HepG2 (cell line): ENCODE results near the gene MED25. TPM values are rescaled to one million over a fixed set of nuclear protein-coding genes. Genes with fewer than 3 reads are reported as not detected.

Experiments
- HCFC1 ChIP-seq: fragments of 150-350 bp; IDR thresholded peaks from 2 replicates; pipeline ENCODE4 v1.6.1; 2014; ENCODE audit warnings: low read depth, low read length
- HES4 ChIP-seq: sonication (generic); formaldehyde crosslinking; IDR thresholded peaks from 2 replicates; pipeline ENCODE4 v1.9.0; 2021; ENCODE audit warnings: mild to moderate bottlenecking, missing genetic modification reagents, borderline replicate concordance
- IKZF1 ChIP-seq: fragments of 450-650 bp; IDR thresholded peaks from 2 replicates; pipeline ENCODE4 v1.7.1; 2016
- PHF8 ChIP-seq: sonication (generic); formaldehyde crosslinking; IDR thresholded peaks from 2 replicates; pipeline ENCODE4 v1.5.0; 2020; ENCODE audit warnings: missing genetic modification reagents
- RAD21 ChIP-seq: fragments of 450-650 bp; formaldehyde crosslinking; IDR thresholded peaks from 2 replicates; pipeline ENCODE4 v1.5.0; 2020; ENCODE audit warnings: mild to moderate bottlenecking
- SIX4 ChIP-seq: sonication (generic); formaldehyde crosslinking; IDR thresholded peaks from 2 replicates; pipeline ENCODE4 v1.4.0; 2020; ENCODE audit warnings: missing genetic modification reagents
- ZBTB10 ChIP-seq: sonication (generic); formaldehyde crosslinking; IDR thresholded peaks from 2 replicates; pipeline ENCODE4 v1.4.0; 2020; ENCODE audit warnings: missing genetic modification reagents, borderline replicate concordance
- ZBTB20 ChIP-seq: sonication (generic); formaldehyde crosslinking; IDR thresholded peaks from 2 replicates; pipeline ENCODE4 v1.8.1; 2023; ENCODE audit warnings: missing genetic modification reagents, low read depth, mild to moderate bottlenecking, borderline replicate concordance
- ZBTB42 ChIP-seq: sonication (generic); formaldehyde crosslinking; IDR thresholded peaks from 2 replicates; pipeline ENCODE4 v1.5.0; 2020; ENCODE audit warnings: mild to moderate bottlenecking, missing genetic modification reagents
- ZGPAT ChIP-seq: IDR thresholded peaks from 2 replicates; pipeline ENCODE4 v1.6.1; 2016; ENCODE audit warnings: mild to moderate bottlenecking
- ZMYM4 ChIP-seq: sonication (generic); formaldehyde crosslinking; IDR thresholded peaks from 2 replicates; pipeline ENCODE4 v1.8.1; 2023; ENCODE audit warnings: mild to moderate bottlenecking, missing genetic modification reagents
- ZNF577 ChIP-seq: sonication (generic); formaldehyde crosslinking; IDR thresholded peaks from 2 replicates; pipeline ENCODE4 v1.4.0; 2020; ENCODE audit warnings: mild to moderate bottlenecking, low read depth, missing genetic modification reagents, borderline replicate concordance
- polyA plus RNA-seq, 8 experiments: library from polyadenylated mRNA; depleted of rRNA in 3 of 8; stranded (reverse) in 7 of 8; unstranded in 1 of 8; fragments of >200 nt; fragmentation: Illumina TruSeq in 4 of 8; extraction: Trizol in 4 of 8; gene quantifications; 2 replicates each; pipeline versions ENCODE4 v1.2.1 to v1.2.3, GENCODE V29; 2011 to 2016; ENCODE audit warnings: low read depth in 4 of 8, missing spikeins in 1 of 8, mixed read lengths in 1 of 8; ENCODE audit not compliant: insufficient read depth in 1 of 8
- total RNA-seq, 5 experiments: library from RNA; depleted of rRNA; stranded (reverse); fragments of >200 nt; fragmentation: Illumina TruSeq; extraction: Trizol; gene quantifications; 2 replicates each; pipeline ENCODE4 v1.2.3, GENCODE V29; 2016; ENCODE audit warnings: low read depth in 1 of 5
- TF ChIP-seq, protein P1 (sequence below): sonication (generic); formaldehyde crosslinking; IDR thresholded peaks from 2 replicates; pipeline ENCODE4 v1.5.0; 2020; ENCODE audit warnings: missing genetic modification reagents
- TF ChIP-seq, protein P2 (sequence below): sonication (generic); formaldehyde crosslinking; IDR thresholded peaks from 2 replicates; pipeline ENCODE4 v1.5.0; 2020; ENCODE audit warnings: missing genetic modification reagents
- TF ChIP-seq, protein P3 (sequence below), 2 experiments: sonication (generic) in 1 of 2; formaldehyde crosslinking in 1 of 2; IDR thresholded peaks; 2 replicates each; pipeline versions ENCODE4 v1.6.1 to v1.9.0; 2014 to 2022; ENCODE audit warnings: antibody characterized with exemption in 1 of 2, borderline replicate concordance in 1 of 2, inconsistent platforms in 1 of 2, low read depth in 1 of 2, missing genetic modification reagents in 1 of 2

MED25 gene
- total and polyA plus RNA-seq, 2 of the 13 experiments (the other 11 are each of a cell fraction or from before 2014, with no cell fraction given) = 11.1 to 15.1 TPM

- TF ChIP-seq, protein P1, sequence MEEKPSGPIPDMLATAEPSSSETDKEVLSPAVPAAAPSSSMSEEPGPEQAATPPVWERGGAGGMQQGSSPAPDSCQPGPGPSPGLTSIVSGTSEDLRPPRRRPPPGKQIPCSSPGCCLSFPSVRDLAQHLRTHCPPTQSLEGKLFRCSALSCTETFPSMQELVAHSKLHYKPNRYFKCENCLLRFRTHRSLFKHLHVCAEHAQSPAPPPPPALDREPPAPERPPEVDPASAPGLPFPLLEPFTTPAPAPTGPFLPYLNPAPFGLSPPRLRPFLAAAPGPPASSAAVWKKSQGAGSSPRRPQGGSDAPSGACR (CRISPR knock-in tag) = peak; percentile 88; the same call in 1 of the 2 replicates
- TF ChIP-seq HCFC1 = no peak
- TF ChIP-seq SIX4 (CRISPR knock-in tag) = no peak
- TF ChIP-seq ZMYM4 (CRISPR knock-in tag) = no peak; the same call in 1 of the 2 replicates
- no peak for TF ChIP-seq ZBTB10 (CRISPR knock-in tag)
- no peak for TF ChIP-seq ZGPAT
- TF ChIP-seq PHF8 (CRISPR knock-in tag) = peak; percentile 56
- TF ChIP-seq ZBTB42 (CRISPR knock-in tag) = peak; percentile 21; the same call in 1 of the 2 replicates
- TF ChIP-seq RAD21 (CRISPR knock-in tag) = peak; percentile 50
- TF ChIP-seq ZNF577 (CRISPR knock-in tag) = no peak
- no peak for TF ChIP-seq HES4
- TF ChIP-seq, protein P2, sequence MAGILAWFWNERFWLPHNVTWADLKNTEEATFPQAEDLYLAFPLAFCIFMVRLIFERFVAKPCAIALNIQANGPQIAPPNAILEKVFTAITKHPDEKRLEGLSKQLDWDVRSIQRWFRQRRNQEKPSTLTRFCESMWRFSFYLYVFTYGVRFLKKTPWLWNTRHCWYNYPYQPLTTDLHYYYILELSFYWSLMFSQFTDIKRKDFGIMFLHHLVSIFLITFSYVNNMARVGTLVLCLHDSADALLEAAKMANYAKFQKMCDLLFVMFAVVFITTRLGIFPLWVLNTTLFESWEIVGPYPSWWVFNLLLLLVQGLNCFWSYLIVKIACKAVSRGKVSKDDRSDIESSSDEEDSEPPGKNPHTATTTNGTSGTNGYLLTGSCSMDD = no peak
- no peak for TF ChIP-seq IKZF1
- TF ChIP-seq ZBTB20 = no peak
- TF ChIP-seq, protein P3, sequence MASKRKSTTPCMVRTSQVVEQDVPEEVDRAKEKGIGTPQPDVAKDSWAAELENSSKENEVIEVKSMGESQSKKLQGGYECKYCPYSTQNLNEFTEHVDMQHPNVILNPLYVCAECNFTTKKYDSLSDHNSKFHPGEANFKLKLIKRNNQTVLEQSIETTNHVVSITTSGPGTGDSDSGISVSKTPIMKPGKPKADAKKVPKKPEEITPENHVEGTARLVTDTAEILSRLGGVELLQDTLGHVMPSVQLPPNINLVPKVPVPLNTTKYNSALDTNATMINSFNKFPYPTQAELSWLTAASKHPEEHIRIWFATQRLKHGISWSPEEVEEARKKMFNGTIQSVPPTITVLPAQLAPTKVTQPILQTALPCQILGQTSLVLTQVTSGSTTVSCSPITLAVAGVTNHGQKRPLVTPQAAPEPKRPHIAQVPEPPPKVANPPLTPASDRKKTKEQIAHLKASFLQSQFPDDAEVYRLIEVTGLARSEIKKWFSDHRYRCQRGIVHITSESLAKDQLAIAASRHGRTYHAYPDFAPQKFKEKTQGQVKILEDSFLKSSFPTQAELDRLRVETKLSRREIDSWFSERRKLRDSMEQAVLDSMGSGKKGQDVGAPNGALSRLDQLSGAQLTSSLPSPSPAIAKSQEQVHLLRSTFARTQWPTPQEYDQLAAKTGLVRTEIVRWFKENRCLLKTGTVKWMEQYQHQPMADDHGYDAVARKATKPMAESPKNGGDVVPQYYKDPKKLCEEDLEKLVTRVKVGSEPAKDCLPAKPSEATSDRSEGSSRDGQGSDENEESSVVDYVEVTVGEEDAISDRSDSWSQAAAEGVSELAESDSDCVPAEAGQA (IDR thresholded peaks at IDR 0.05; ENCODE audit: low read depth) = no peak
- TF ChIP-seq, protein P3 (CRISPR knock-in tag; IDR thresholded peaks at IDR 0.05; ENCODE audit: borderline replicate concordance) = no peak
Measured at GRCh38 chr19:49809160-49809940, 8.7 kb upstream of the MED25 start (continued).
